ENCODE measurements around the gene RALGPS2. TPM values are rescaled to one million over a fixed set of nuclear protein-coding genes. Genes with fewer than 3 reads are reported as not detected.

Gene RALGPS2
- total and polyA plus RNA-seq, 2 experiments from 2014 or later = 8.1 to 31.2 TPM

GRCh38 chr1:178898401-178898800, 173.4 kb downstream of the RALGPS2 start:
- Histone ChIP-seq H3K9me2 (ENCODE audit: insufficient read depth) (no peaks in the 10 kb centered on the region), H3K4me1 (ENCODE audit: insufficient read depth) (no peaks in the 10 kb centered on the region), H3K36me3 (ENCODE audit: insufficient read depth) (no peaks in the 10 kb centered on the region; the same call in none of the 2 replicates), H3F3A (replicated peaks; ENCODE audit: low read depth) (no peaks in the 10 kb centered on the region), H3K27ac (ENCODE audit: low read depth) (no peak overlapping the region), H3K27me3 (ENCODE audit: insufficient read depth) (no peaks in the 10 kb centered on the region), H3K4me2 (no peak overlapping the region), H2AFZ (no peak overlapping the region), H3K79me2 (replicated peaks; ENCODE audit: insufficient read depth) (no peaks in the 10 kb centered on the region), H3K4me3 (no peak overlapping the region), H4K20me1 (replicated peaks; ENCODE audit: insufficient read depth) (no peaks in the 10 kb centered on the region)
- Mint-ChIP-seq H3K4me3 (no peak overlapping the region), H3K36me3 (ENCODE audit: low read depth) (peaks cover 31% of the 10 kb centered on the region), H3K4me1 (no peaks in the 10 kb centered on the region), H3K27ac (no peak overlapping the region), H3K9me3 (peaks cover 2% of the 10 kb centered on the region; the same call in 1 of the 3 replicates), H3K27me3 (ENCODE audit: insufficient read depth, low read depth, poor library complexity) (no peaks in the 10 kb centered on the region)
- TF ChIP-seq, protein P1, sequence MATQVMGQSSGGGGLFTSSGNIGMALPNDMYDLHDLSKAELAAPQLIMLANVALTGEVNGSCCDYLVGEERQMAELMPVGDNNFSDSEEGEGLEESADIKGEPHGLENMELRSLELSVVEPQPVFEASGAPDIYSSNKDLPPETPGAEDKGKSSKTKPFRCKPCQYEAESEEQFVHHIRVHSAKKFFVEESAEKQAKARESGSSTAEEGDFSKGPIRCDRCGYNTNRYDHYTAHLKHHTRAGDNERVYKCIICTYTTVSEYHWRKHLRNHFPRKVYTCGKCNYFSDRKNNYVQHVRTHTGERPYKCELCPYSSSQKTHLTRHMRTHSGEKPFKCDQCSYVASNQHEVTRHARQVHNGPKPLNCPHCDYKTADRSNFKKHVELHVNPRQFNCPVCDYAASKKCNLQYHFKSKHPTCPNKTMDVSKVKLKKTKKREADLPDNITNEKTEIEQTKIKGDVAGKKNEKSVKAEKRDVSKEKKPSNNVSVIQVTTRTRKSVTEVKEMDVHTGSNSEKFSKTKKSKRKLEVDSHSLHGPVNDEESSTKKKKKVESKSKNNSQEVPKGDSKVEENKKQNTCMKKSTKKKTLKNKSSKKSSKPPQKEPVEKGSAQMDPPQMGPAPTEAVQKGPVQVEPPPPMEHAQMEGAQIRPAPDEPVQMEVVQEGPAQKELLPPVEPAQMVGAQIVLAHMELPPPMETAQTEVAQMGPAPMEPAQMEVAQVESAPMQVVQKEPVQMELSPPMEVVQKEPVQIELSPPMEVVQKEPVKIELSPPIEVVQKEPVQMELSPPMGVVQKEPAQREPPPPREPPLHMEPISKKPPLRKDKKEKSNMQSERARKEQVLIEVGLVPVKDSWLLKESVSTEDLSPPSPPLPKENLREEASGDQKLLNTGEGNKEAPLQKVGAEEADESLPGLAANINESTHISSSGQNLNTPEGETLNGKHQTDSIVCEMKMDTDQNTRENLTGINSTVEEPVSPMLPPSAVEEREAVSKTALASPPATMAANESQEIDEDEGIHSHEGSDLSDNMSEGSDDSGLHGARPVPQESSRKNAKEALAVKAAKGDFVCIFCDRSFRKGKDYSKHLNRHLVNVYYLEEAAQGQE (IDR thresholded peaks at IDR 0.05; ENCODE audit: unreplicated experiment) = no peak
- no peak for TF ChIP-seq CREB1 (CRISPR knock-in tag; IDR thresholded peaks at IDR 0.05; ENCODE audit: low read depth)
- TF ChIP-seq ZNF331 (CRISPR knock-in tag; IDR thresholded peaks at IDR 0.05; ENCODE audit: low read depth) = no peak
- TF ChIP-seq EZH2phosphoT487 (IDR thresholded peaks at IDR 0.05; ENCODE audit: unreplicated experiment) = no peak
- no peak for TF ChIP-seq JUNB (IDR thresholded peaks at IDR 0.05; ENCODE audit: unreplicated experiment)
- TF ChIP-seq ZNF114 (CRISPR knock-in tag; IDR thresholded peaks at IDR 0.05) = no peak
- TF ChIP-seq ETS1 (IDR thresholded peaks at IDR 0.05) = no peak
- TF ChIP-seq NANOG (IDR thresholded peaks at IDR 0.05; ENCODE audit: borderline replicate concordance) = no peak
- no peak for TF ChIP-seq POLR2AphosphoS5 (IDR thresholded peaks at IDR 0.05; ENCODE audit: low read depth)
- TF ChIP-seq ZNF462 (CRISPR knock-in tag; IDR thresholded peaks at IDR 0.05) = no peak
- TF ChIP-seq, protein P2, sequence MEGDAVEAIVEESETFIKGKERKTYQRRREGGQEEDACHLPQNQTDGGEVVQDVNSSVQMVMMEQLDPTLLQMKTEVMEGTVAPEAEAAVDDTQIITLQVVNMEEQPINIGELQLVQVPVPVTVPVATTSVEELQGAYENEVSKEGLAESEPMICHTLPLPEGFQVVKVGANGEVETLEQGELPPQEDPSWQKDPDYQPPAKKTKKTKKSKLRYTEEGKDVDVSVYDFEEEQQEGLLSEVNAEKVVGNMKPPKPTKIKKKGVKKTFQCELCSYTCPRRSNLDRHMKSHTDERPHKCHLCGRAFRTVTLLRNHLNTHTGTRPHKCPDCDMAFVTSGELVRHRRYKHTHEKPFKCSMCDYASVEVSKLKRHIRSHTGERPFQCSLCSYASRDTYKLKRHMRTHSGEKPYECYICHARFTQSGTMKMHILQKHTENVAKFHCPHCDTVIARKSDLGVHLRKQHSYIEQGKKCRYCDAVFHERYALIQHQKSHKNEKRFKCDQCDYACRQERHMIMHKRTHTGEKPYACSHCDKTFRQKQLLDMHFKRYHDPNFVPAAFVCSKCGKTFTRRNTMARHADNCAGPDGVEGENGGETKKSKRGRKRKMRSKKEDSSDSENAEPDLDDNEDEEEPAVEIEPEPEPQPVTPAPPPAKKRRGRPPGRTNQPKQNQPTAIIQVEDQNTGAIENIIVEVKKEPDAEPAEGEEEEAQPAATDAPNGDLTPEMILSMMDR (conservative IDR thresholded peaks at IDR 0.05; ENCODE audit: low read depth in 2 of 2) = no peak
- no peak for TF ChIP-seq EZH2 (IDR thresholded peaks at IDR 0.05; ENCODE audit: low read depth, unreplicated experiment)
- TF ChIP-seq STAT1 (IDR thresholded peaks at IDR 0.05; ENCODE audit: unreplicated experiment) = no peak
- no peak for ATAC-seq
- no peak for DNase-seq (ENCODE audit: low spot score)

Measured in GM23338 (cell line).